Measurements from ENCODE around the gene RBFOX1.
A peak's percentile ranks its signal among the peaks of the same experiment; 100 is the strongest.

RBFOX1 gene

GRCh38 chr16:7443142-7443541 is 110.5 kb downstream of the RBFOX1 start:
- peaks cover 4% of the 10 kb centered on the region for H3K36me3 Mint-ChIP-seq (ENCODE audit: low read depth)
- peaks cover 88% of the 10 kb centered on the region for H3K4me1 Mint-ChIP-seq
- DNase-seq, result no peak
- no peaks in the 10 kb centered on the region for H3K27me3 Mint-ChIP-seq (ENCODE audit: low read depth, poor library complexity)
- no peak overlapping the region for H3K27ac Mint-ChIP-seq
- TF ChIP-seq CTCF (IDR thresholded peaks at IDR 0.05), result no peak
- H3K9me3 Mint-ChIP-seq, result peaks cover 6% of the 10 kb centered on the region
- H3K4me3 Mint-ChIP-seq, result no peak overlapping the region

- TF ChIP-seq CTCF (IDR thresholded peaks at IDR 0.05), result no peak
- no peak overlapping the region for H3K4me3 Mint-ChIP-seq
- peaks cover 84% of the 10 kb centered on the region for H3K4me1 Mint-ChIP-seq
- H3K36me3 Mint-ChIP-seq (ENCODE audit: low read depth), result peaks cover 4% of the 10 kb centered on the region
- DNase-seq, result no peak
- peaks cover 6% of the 10 kb centered on the region for H3K9me3 Mint-ChIP-seq
- no peak overlapping the region for H3K27ac Mint-ChIP-seq
- H3K27me3 Mint-ChIP-seq (ENCODE audit: low read depth, poor library complexity), result no peaks in the 10 kb centered on the region
Observed at GRCh38 chr16:7443648-7444365, 111.2 kb downstream of the RBFOX1 start.

- Mint-ChIP-seq H3K27ac (no peak overlapping the region), H3K9me3 (peaks cover 6% of the 10 kb centered on the region), H3K4me1 (peaks cover 50% of the 10 kb centered on the region), H3K36me3 (ENCODE audit: low read depth) (peaks cover 4% of the 10 kb centered on the region), H3K27me3 (ENCODE audit: low read depth, poor library complexity) (peaks cover 6% of the 10 kb centered on the region), H3K4me3 (no peak overlapping the region)
- no peak for TF ChIP-seq CTCF (IDR thresholded peaks at IDR 0.05)
- no peak for DNase-seq
Observed at GRCh38 chr16:7449306-7449705, 116.7 kb downstream of the RBFOX1 start.

GRCh38 chr16:7449808-7450207 is 117.2 kb downstream of the RBFOX1 start:
- H3K9me3 Mint-ChIP-seq, result peaks cover 6% of the 10 kb centered on the region
- H3K4me3 Mint-ChIP-seq, result no peak overlapping the region

GRCh38 chr16:7450440-7450839 is 117.8 kb downstream of the RBFOX1 start:
- H3K4me1 Mint-ChIP-seq, result peaks cover 41% of the 10 kb centered on the region
- H3K27ac Mint-ChIP-seq, result no peak overlapping the region
- H3K9me3 Mint-ChIP-seq, result peaks cover 6% of the 10 kb centered on the region
- no peak overlapping the region for H3K4me3 Mint-ChIP-seq
- peaks cover 4% of the 10 kb centered on the region for H3K36me3 Mint-ChIP-seq (ENCODE audit: low read depth)
- no peak for TF ChIP-seq CTCF (IDR thresholded peaks at IDR 0.05)
- no peak for DNase-seq
- peaks cover 6% of the 10 kb centered on the region for H3K27me3 Mint-ChIP-seq (ENCODE audit: low read depth, poor library complexity)

More at GRCh38 chr16:7449808-7450207, 117.2 kb downstream of the RBFOX1 start:
- peak overlapping the region; percentile 13 for H3K27ac Mint-ChIP-seq
- no peak for TF ChIP-seq CTCF (IDR thresholded peaks at IDR 0.05)
- H3K4me1 Mint-ChIP-seq, result peaks cover 48% of the 10 kb centered on the region
- no peak for DNase-seq
- peaks cover 4% of the 10 kb centered on the region for H3K36me3 Mint-ChIP-seq (ENCODE audit: low read depth)
- peaks cover 6% of the 10 kb centered on the region for H3K27me3 Mint-ChIP-seq (ENCODE audit: low read depth, poor library complexity)

- Mint-ChIP-seq H3K36me3 (ENCODE audit: low read depth) (no peaks in the 10 kb centered on the region), H3K4me3 (no peak overlapping the region), H3K9me3 (no peaks in the 10 kb centered on the region), H3K27ac (no peak overlapping the region), H3K27me3 (ENCODE audit: low read depth, poor library complexity) (peaks cover 6% of the 10 kb centered on the region), H3K4me1 (peaks cover 42% of the 10 kb centered on the region)
- TF ChIP-seq CTCF (IDR thresholded peaks at IDR 0.05), result no peak
- no peak for DNase-seq
Observed at GRCh38 chr16:7452090-7452489, 119.4 kb downstream of the RBFOX1 start.

Measured in nephron progenitor cell (in vitro differentiated cells).